Vagina (tissue), 2 donors: ENCODE results near the gene TRMT2A. TPM values are rescaled to one million over a fixed set of nuclear protein-coding genes. Genes with fewer than 3 reads are reported as not detected.

Experiments used
- DNase-seq, 2 donors: peaks; one replicate each; pipeline ENCODE4 v3.0.0-alpha.2; 2017; ENCODE audit errors: extremely low spot score in 2 of 2
- H3K27ac ChIP-seq: fragments of 200-600 bp; sonication (generic); one replicate; pipeline ENCODE4 v1.5.1; 2019
- H3K27me3 ChIP-seq: fragments of 200-600 bp; sonication (generic); one replicate; pipeline ENCODE4 v1.5.1; 2019
- H3K36me3 ChIP-seq, 2 donors: fragments of 200-600 bp; sonication (generic); one replicate each; pipeline ENCODE4 v1.5.1; 2017 to 2019
- H3K4me1 ChIP-seq: fragments of 200-600 bp; sonication (generic); one replicate; pipeline ENCODE4 v1.5.1; 2019
- H3K4me3 ChIP-seq, 2 donors: fragments of 200-600 bp; sonication (generic); 1 replicate in 1 of 2; 2 replicates in 1 of 2; pipeline ENCODE4 v1.5.1; 2016 to 2019
- H3K9me3 ChIP-seq: fragments of 200-600 bp; sonication (generic); one replicate; pipeline ENCODE4 v1.5.1; 2019
- POLR2A ChIP-seq, 2 donors: fragments of 450-650 bp; IDR thresholded peaks; one replicate each; pipeline ENCODE4 v1.6.1; 2017; ENCODE audit warnings: antibody characterized with exemption in 2 of 2, mild to moderate bottlenecking in 2 of 2, moderate library complexity in 2 of 2
- POLR2AphosphoS5 ChIP-seq, 2 donors: sonication (generic); formaldehyde crosslinking; IDR thresholded peaks; one replicate each; pipeline ENCODE4 v1.9.0; 2017; ENCODE audit warnings: antibody characterized with exemption in 2 of 2, mild to moderate bottlenecking in 2 of 2, low read depth in 1 of 2; ENCODE audit not compliant: insufficient read depth in 1 of 2
- intact Hi-C: fragments of 100-400 bp; cut with DNase I; formaldehyde crosslinking; loops from one replicate; pipeline ENCODE4 v1.15.1; 2023
- total RNA-seq: library from RNA; depleted of rRNA; stranded (reverse); fragments of >200 nt; gene quantifications from one replicate; pipeline ENCODE4 v1.2.3, GENCODE V29; 2016
- TF ChIP-seq, protein P1 (sequence below), 3 experiments: fragments of 450-650 bp in 2 of 3; fragments of 200-600 bp in 1 of 3; sonication (generic) in 1 of 3; IDR thresholded peaks; one replicate each; pipeline ENCODE4 v1.5.1; 2017 to 2019; ENCODE audit warnings: antibody characterized with exemption in 3 of 3, mild to moderate bottlenecking in 2 of 3, moderate library complexity in 2 of 3

The TRMT2A gene
- total RNA-seq, 1 donor from 2014 or later = 66.5 TPM

DNA sequence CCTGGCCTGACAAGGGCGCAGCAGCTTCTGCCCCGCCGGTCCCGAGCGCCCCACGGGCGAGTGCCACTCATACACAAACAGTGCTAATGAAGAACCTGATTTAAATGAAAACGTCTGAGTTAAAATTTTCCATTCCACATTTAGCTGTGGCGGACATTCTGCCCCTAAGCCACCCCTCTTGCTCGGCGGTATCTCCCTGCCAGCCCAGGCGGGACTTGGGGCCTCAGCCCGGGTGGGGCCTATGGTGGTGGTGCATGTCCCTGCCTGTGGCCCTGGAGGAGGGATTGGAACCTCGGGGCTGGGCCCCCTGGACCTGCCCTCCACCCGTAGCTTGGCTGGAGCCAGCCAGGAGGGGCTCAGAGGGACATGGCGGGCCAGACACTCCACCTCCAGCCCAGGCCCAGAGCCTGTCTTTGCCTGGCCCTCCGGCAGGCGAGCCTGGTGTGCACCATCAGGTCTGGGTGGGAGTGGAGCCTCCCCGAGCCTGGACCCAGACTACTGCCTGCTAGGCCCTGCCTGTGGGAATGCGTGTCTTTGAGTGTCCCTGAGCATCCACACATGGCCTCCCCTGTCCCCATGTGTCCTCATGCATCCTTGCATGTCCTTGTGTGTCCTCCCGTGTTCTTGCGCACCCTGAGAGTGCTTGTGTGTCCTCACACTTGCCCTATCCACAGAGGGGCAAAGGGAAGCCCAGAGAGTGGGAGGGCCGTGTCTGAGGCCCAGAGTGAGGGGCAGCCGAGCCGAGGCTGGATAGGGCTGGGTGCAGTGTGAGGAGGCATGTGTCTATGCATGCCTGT, 19.0 kb upstream of the TRMT2A start:
- TF ChIP-seq POLR2AphosphoS5 (IDR thresholded peaks at IDR 0.05; ENCODE audit: insufficient read depth in 1 of 2, low read depth in 1 of 2) (no peak), POLR2A (IDR thresholded peaks at IDR 0.05) (no peak)
- TF ChIP-seq, protein P1, sequence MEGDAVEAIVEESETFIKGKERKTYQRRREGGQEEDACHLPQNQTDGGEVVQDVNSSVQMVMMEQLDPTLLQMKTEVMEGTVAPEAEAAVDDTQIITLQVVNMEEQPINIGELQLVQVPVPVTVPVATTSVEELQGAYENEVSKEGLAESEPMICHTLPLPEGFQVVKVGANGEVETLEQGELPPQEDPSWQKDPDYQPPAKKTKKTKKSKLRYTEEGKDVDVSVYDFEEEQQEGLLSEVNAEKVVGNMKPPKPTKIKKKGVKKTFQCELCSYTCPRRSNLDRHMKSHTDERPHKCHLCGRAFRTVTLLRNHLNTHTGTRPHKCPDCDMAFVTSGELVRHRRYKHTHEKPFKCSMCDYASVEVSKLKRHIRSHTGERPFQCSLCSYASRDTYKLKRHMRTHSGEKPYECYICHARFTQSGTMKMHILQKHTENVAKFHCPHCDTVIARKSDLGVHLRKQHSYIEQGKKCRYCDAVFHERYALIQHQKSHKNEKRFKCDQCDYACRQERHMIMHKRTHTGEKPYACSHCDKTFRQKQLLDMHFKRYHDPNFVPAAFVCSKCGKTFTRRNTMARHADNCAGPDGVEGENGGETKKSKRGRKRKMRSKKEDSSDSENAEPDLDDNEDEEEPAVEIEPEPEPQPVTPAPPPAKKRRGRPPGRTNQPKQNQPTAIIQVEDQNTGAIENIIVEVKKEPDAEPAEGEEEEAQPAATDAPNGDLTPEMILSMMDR (IDR thresholded peaks at IDR 0.05) = no peak
- DNase-seq = no peak
- Histone ChIP-seq H3K4me1 (peaks cover 66% of the 10 kb centered on the region), H3K4me3 (no peak overlapping the region), H3K9me3 (no peaks in the 10 kb centered on the region), H3K36me3 (peaks cover 0 to 7% of the 10 kb centered on the region in 2 donors), H3K27me3 (no peaks in the 10 kb centered on the region), H3K27ac (no peak overlapping the region)
- intact Hi-C loops = no loop called here

DNA sequence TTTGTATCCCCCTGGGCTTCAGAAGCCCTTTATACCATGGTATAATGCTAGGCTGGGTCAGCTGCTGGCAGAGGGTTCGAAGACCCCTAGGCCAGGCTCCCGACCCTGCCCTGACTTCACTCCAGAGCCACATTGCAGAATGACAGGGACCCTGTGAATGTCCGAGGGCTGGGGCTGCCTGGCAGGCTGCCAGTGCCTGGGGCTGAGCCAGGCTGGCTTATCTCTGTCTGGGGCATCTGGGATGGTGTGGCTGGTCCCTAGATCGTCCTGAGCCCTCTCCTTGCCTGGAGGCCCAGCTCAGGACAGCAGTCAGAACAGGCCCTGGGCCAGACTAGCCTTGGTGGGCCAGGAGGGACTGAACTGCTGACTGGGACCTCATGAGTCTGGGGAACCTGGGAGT, 18.2 kb upstream of the TRMT2A start:
- TF ChIP-seq, protein P1 (IDR thresholded peaks at IDR 0.05) = no peak
- no peak for TF ChIP-seq POLR2A (IDR thresholded peaks at IDR 0.05)
- TF ChIP-seq POLR2AphosphoS5 (IDR thresholded peaks at IDR 0.05; ENCODE audit: insufficient read depth in 1 of 2, low read depth in 1 of 2) = no peak
- Histone ChIP-seq H3K27ac (no peak overlapping the region), H3K9me3 (no peaks in the 10 kb centered on the region), H3K4me1 (peaks cover 72% of the 10 kb centered on the region), H3K27me3 (no peaks in the 10 kb centered on the region), H3K36me3 (peaks cover 0 to 7% of the 10 kb centered on the region in 2 donors), H3K4me3 (no peak overlapping the region)
- intact Hi-C loops = no loop called here
- no peak for DNase-seq

DNA sequence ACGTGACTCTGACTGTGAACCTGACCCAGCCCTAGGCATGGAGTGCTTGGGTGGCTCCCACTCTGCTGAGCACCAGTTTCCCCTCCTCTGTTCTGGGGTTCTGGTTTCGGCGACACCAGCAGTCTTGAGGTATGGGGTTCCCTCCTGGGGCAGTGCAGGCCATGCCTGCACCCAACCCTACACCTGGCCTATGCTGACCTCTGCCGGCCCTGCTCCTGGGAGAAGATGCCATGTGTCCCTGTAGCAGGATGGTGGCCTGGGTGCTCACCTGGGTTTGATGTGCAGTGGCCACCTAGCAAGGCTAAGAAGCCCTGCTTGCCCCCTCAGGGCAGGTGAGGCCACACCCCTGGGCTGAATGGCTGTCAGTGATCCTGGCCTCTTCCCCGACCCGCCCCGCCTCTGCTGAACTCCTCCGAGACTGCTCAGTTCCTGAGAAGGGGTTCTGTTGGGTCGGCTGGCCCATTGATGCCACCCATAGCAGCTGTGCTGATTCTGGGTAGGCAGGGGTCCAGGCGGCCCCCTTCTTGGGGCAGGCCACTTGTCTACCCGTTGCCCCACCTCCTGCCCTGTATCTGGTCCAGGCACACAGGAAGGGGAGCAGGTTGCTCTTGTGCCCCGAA, 17.0 kb upstream of the TRMT2A start:
- Histone ChIP-seq H3K36me3 (no peaks in the 10 kb centered on the region), H3K27me3 (no peaks in the 10 kb centered on the region), H3K9me3 (no peaks in the 10 kb centered on the region), H3K27ac (no peak overlapping the region), H3K4me1 (peaks cover 76% of the 10 kb centered on the region), H3K4me3 (no peak overlapping the region)
- DNase-seq = no peak
- no peak for TF ChIP-seq POLR2A (IDR thresholded peaks at IDR 0.05)
- TF ChIP-seq POLR2AphosphoS5 (IDR thresholded peaks at IDR 0.05; ENCODE audit: insufficient read depth in 1 of 2, low read depth in 1 of 2) = no peak
- TF ChIP-seq, protein P1 (IDR thresholded peaks at IDR 0.05) = no peak
- intact Hi-C loops = no loop called here

DNA sequence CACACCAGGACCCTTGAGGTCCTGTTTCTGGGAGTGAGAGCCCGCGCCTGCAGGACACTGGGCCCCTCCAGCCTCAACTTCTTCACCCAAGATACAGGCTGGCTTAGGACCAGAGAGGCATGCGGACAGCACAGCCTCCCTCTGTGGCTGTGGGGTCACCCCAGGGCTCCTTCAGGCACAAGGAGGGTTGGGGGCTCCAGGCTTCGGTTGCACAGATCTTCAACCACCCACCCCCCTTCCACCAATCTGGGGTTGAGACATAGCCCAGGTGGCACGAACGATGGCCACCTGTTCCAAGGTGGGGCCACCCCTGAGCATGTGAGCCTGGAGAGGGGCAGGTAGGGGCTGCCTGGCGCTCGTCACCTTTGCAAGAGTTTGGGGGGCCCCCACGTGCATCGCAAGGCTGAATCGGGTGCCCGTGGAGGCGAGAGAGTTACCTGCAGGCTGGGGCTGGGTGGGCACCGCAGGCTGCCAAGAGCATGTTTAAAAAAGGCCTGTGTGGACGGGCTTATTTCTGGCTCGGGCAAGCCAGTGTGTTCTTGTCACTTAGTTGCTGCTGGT, 15.7 kb upstream of the TRMT2A start:
- intact Hi-C loops = no loop called here
- H3K9me3 ChIP-seq = no peaks in the 10 kb centered on the region
- H3K27me3 ChIP-seq = no peaks in the 10 kb centered on the region
- peak overlapping the region; percentile 97 to 100 for H3K4me3 ChIP-seq
- no peak for DNase-seq
- TF ChIP-seq POLR2A (IDR thresholded peaks at IDR 0.05) (no peak), POLR2AphosphoS5 (IDR thresholded peaks at IDR 0.05; ENCODE audit: insufficient read depth in 1 of 2, low read depth in 1 of 2) (no peak)
- TF ChIP-seq, protein P1 (IDR thresholded peaks at IDR 0.05) = no peak
- no peaks in the 10 kb centered on the region for H3K36me3 ChIP-seq
- peaks cover 66% of the 10 kb centered on the region for H3K4me1 ChIP-seq
- peak overlapping the region; percentile 57 for H3K27ac ChIP-seq
